ENCODE data around the gene INTS7.

Gene INTS7

GRCh38 chr1:212073490-212073889 lies 38.1 kb upstream of the INTS7 start:
- TF ChIP-seq CTCF (conservative IDR thresholded peaks at IDR 0.05), result no peak
- H3K27ac ChIP-seq, result no peak overlapping the region

- no peak for TF ChIP-seq CTCF (conservative IDR thresholded peaks at IDR 0.05)
- H3K27ac ChIP-seq, result no peak overlapping the region
Observed at GRCh38 chr1:212072047-212072446, 36.7 kb upstream of the INTS7 start.

- H3K27ac ChIP-seq, result no peak overlapping the region
- peak; percentile 83 for TF ChIP-seq CTCF (conservative IDR thresholded peaks at IDR 0.05)
Observed at GRCh38 chr1:212070720-212071302, 35.5 kb upstream of the INTS7 start.

- no peak overlapping the region for H3K27ac ChIP-seq
- no peak for TF ChIP-seq CTCF (conservative IDR thresholded peaks at IDR 0.05)
Observed at GRCh38 chr1:212067787-212068186, 32.4 kb upstream of the INTS7 start.

GRCh38 chr1:212062832-212063438 lies 27.6 kb upstream of the INTS7 start:
- no peak overlapping the region for H3K27ac ChIP-seq
- peak; percentile 79 for TF ChIP-seq CTCF (conservative IDR thresholded peaks at IDR 0.05)

- no peak for TF ChIP-seq CTCF (conservative IDR thresholded peaks at IDR 0.05)
- no peak overlapping the region for H3K27ac ChIP-seq
Observed at GRCh38 chr1:212060632-212061472, 25.5 kb upstream of the INTS7 start.

GRCh38 chr1:212055333-212055732 lies 20.0 kb upstream of the INTS7 start:
- no peak overlapping the region for H3K27ac ChIP-seq
- no peak for TF ChIP-seq CTCF (conservative IDR thresholded peaks at IDR 0.05)
